ENCODE results near the gene SLC17A1. TPM values are rescaled to one million over a fixed set of nuclear protein-coding genes. Genes with fewer than 3 reads are reported as not detected.

The SLC17A1 gene
- total and polyA plus RNA-seq, 2 of the 13 experiments (the other 11 are each of a cell fraction or from before 2014, with no cell fraction given): 0.09 to 2.1 TPM

DNA sequence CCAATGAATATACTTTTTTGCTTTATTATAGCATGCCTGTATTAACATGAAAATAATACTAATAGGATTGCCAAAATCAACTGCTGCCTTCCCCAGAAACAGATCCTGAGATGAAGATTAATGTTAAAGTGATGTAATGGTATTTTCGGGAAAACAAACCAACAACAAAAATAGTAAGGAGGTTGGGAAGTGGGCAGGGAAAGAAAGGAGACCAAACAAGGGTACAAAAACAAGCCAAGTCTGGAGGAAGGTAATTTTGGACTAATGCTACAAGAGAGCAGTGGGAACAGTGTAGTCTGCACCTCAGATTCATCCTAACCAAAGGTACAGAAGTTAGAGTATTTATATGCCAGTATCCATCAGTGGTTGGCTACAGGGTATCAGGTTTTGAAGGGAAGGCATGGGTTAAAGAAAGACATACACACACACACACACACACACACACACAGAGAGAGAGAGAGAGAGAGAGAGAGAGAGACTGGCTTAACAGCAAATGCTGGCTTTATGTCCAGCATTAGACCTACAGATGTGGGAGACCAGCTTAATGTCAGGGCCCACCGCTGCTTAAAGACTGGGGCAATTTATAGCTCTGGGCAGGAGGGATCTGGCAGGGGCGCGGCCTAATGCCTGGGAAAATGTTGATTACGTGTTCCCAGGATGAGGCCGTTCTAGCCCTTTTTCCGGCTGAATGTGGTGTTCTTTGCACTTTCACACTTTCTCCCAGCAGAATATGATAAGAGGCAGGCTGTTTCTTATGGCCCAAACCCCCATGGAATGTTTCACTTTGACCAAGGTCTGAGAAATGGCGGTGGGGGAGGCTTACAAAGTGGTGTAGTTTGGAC lies 3.8 kb upstream of the SLC17A1 start (continued):
- no peak for TF ChIP-seq CCDC6 (CRISPR knock-in tag; IDR thresholded peaks at IDR 0.05)
- TF ChIP-seq ZNF530 (CRISPR knock-in tag; IDR thresholded peaks at IDR 0.05; ENCODE audit: low read depth): no peak
- TF ChIP-seq HDAC2 (CRISPR knock-in tag; IDR thresholded peaks at IDR 0.05): 0 out of 2 replicates have a peak, but pooled peaks have one; percentile 22
- TF ChIP-seq SMAD3 (CRISPR knock-in tag; IDR thresholded peaks at IDR 0.05): 0 out of 2 replicates have a peak, but pooled peaks have one; percentile 12
- peak; percentile 86 for TF ChIP-seq ZNF652 (CRISPR knock-in tag; IDR thresholded peaks at IDR 0.05; ENCODE audit: borderline replicate concordance, low read depth)
- peak; percentile 57 for TF ChIP-seq CREM (IDR thresholded peaks at IDR 0.05)
- no peak for TF ChIP-seq CREM (CRISPR knock-in tag; IDR thresholded peaks at IDR 0.05)
- TF ChIP-seq, protein P1, sequence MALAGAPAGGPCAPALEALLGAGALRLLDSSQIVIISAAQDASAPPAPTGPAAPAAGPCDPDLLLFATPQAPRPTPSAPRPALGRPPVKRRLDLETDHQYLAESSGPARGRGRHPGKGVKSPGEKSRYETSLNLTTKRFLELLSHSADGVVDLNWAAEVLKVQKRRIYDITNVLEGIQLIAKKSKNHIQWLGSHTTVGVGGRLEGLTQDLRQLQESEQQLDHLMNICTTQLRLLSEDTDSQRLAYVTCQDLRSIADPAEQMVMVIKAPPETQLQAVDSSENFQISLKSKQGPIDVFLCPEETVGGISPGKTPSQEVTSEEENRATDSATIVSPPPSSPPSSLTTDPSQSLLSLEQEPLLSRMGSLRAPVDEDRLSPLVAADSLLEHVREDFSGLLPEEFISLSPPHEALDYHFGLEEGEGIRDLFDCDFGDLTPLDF (CRISPR knock-in tag; IDR thresholded peaks at IDR 0.05): no peak
- TF ChIP-seq ETV5 (CRISPR knock-in tag; IDR thresholded peaks at IDR 0.05; ENCODE audit: borderline replicate concordance): peak; percentile 72; the same call in 1 of the 2 replicates
- TF ChIP-seq ZNF143 (CRISPR knock-in tag; IDR thresholded peaks at IDR 0.05): no peak
- TF ChIP-seq GATA4 (IDR thresholded peaks at IDR 0.05; ENCODE audit: borderline replicate concordance, low read depth): peak; percentile 39; the same call in 1 of the 2 replicates
- no peak for TF ChIP-seq BRD4 (CRISPR knock-in tag; IDR thresholded peaks at IDR 0.05)
- TF ChIP-seq, protein P2, sequence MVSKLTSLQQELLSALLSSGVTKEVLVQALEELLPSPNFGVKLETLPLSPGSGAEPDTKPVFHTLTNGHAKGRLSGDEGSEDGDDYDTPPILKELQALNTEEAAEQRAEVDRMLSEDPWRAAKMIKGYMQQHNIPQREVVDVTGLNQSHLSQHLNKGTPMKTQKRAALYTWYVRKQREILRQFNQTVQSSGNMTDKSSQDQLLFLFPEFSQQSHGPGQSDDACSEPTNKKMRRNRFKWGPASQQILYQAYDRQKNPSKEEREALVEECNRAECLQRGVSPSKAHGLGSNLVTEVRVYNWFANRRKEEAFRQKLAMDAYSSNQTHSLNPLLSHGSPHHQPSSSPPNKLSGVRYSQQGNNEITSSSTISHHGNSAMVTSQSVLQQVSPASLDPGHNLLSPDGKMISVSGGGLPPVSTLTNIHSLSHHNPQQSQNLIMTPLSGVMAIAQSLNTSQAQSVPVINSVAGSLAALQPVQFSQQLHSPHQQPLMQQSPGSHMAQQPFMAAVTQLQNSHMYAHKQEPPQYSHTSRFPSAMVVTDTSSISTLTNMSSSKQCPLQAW (CRISPR knock-in tag; IDR thresholded peaks at IDR 0.05): peak; percentile 95
- TF ChIP-seq SIX4 (CRISPR knock-in tag; IDR thresholded peaks at IDR 0.05): no peak
- TF ChIP-seq, protein P3, sequence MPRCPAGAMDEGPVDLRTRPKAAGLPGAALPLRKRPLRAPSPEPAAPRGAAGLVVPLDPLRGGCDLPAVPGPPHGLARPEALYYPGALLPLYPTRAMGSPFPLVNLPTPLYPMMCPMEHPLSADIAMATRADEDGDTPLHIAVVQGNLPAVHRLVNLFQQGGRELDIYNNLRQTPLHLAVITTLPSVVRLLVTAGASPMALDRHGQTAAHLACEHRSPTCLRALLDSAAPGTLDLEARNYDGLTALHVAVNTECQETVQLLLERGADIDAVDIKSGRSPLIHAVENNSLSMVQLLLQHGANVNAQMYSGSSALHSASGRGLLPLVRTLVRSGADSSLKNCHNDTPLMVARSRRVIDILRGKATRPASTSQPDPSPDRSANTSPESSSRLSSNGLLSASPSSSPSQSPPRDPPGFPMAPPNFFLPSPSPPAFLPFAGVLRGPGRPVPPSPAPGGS (CRISPR knock-in tag; IDR thresholded peaks at IDR 0.05): peak; percentile 30; the same call in 1 of the 2 replicates
- TF ChIP-seq, protein P4, sequence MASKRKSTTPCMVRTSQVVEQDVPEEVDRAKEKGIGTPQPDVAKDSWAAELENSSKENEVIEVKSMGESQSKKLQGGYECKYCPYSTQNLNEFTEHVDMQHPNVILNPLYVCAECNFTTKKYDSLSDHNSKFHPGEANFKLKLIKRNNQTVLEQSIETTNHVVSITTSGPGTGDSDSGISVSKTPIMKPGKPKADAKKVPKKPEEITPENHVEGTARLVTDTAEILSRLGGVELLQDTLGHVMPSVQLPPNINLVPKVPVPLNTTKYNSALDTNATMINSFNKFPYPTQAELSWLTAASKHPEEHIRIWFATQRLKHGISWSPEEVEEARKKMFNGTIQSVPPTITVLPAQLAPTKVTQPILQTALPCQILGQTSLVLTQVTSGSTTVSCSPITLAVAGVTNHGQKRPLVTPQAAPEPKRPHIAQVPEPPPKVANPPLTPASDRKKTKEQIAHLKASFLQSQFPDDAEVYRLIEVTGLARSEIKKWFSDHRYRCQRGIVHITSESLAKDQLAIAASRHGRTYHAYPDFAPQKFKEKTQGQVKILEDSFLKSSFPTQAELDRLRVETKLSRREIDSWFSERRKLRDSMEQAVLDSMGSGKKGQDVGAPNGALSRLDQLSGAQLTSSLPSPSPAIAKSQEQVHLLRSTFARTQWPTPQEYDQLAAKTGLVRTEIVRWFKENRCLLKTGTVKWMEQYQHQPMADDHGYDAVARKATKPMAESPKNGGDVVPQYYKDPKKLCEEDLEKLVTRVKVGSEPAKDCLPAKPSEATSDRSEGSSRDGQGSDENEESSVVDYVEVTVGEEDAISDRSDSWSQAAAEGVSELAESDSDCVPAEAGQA (IDR thresholded peaks at IDR 0.05; ENCODE audit: low read depth): 0 out of 2 replicates have a peak, but pooled peaks have one; percentile 17
- TF ChIP-seq, protein P4 (CRISPR knock-in tag; IDR thresholded peaks at IDR 0.05; ENCODE audit: borderline replicate concordance): no peak
- peak; percentile 19; the same call in 1 of the 2 replicates for TF ChIP-seq MIXL1 (CRISPR knock-in tag; IDR thresholded peaks at IDR 0.05)
- peak; percentile 38; the same call in 1 of the 2 replicates for TF ChIP-seq NR2C2 (CRISPR knock-in tag; IDR thresholded peaks at IDR 0.05; ENCODE audit: borderline replicate concordance)
- TF ChIP-seq ZNF501 (CRISPR knock-in tag; IDR thresholded peaks at IDR 0.05): peak; percentile 80

All from HepG2 (cell line).